ENCODE data around the gene SLC1A4.

SLC1A4 gene

GRCh38 chr2:65037178-65037577, 48.0 kb downstream of the SLC1A4 start:
- no peak overlapping the region for H2BK15ac ChIP-seq (ENCODE audit: low read length)
- no peak overlapping the region for H2BK5ac ChIP-seq (ENCODE audit: low read length)
- H2BK12ac ChIP-seq (ENCODE audit: low read length): no peak overlapping the region
- H2AK5ac ChIP-seq (ENCODE audit: low read depth, low read length): no peak overlapping the region
- no CpG with 5 or more reads among the region's 3 CpGs for WGBS, 2 donors (ENCODE audit: extremely low coverage in 2 of 2, insufficient read length in 2 of 2, insufficient replicate concordance in 1 of 2)
- no peak overlapping the region for H3K4ac ChIP-seq (ENCODE audit: low read length)
- H3K36me3 ChIP-seq (replicated peaks in 1 of 2; ENCODE audit: control insufficient read depth in 2 of 2, insufficient read depth in 2 of 2, low read length in 2 of 2): peaks cover 3 to 5% of the 10 kb centered on the region in 2 donors
- H4K8ac ChIP-seq (ENCODE audit: low read depth, low read length): no peak overlapping the region
- DNase-seq (ENCODE audit: low spot score): no peak
- H3K9ac ChIP-seq (ENCODE audit: low read depth, low read length, poor library complexity): no peak overlapping the region
- no peak overlapping the region for H3K4me2 ChIP-seq (ENCODE audit: insufficient read depth, low read length, poor library complexity, severe bottlenecking)
- no peak overlapping the region for H3K27ac ChIP-seq (replicated peaks; ENCODE audit: low read length)
- H3K27me3 ChIP-seq (ENCODE audit: control insufficient read depth in 3 of 3, insufficient read depth in 3 of 3, low read depth in 1 of 3, low read length in 3 of 3): no peaks in the 10 kb centered on the region
- no peak overlapping the region for H4K91ac ChIP-seq (ENCODE audit: low read depth, low read length, poor library complexity)
- H3K23ac ChIP-seq (ENCODE audit: low read depth, low read length, poor library complexity): no peak overlapping the region
- H3K18ac ChIP-seq (ENCODE audit: low read length): no peak overlapping the region
- no peak overlapping the region for H2AFZ ChIP-seq (ENCODE audit: low read length)
- H3K9me3 ChIP-seq (replicated peaks in 1 of 2; ENCODE audit: control insufficient read depth in 2 of 2, insufficient read depth in 1 of 2, low read depth in 1 of 2, low read length in 2 of 2): no peaks in the 10 kb centered on the region
- H2BK120ac ChIP-seq (ENCODE audit: low read depth, low read length): no peak overlapping the region
- H3K4me3 ChIP-seq (ENCODE audit: low read length in 2 of 2): no peak overlapping the region
- no peak overlapping the region for H3K14ac ChIP-seq (ENCODE audit: low read length)
- no peaks in the 10 kb centered on the region for H3K79me1 ChIP-seq (ENCODE audit: low read depth, low read length)
- H3K4me1 ChIP-seq (ENCODE audit: control insufficient read depth in 2 of 2, insufficient read depth in 1 of 2, low read depth in 1 of 2, low read length in 2 of 2): peaks cover 0 to 4% of the 10 kb centered on the region in 2 donors

DNA sequence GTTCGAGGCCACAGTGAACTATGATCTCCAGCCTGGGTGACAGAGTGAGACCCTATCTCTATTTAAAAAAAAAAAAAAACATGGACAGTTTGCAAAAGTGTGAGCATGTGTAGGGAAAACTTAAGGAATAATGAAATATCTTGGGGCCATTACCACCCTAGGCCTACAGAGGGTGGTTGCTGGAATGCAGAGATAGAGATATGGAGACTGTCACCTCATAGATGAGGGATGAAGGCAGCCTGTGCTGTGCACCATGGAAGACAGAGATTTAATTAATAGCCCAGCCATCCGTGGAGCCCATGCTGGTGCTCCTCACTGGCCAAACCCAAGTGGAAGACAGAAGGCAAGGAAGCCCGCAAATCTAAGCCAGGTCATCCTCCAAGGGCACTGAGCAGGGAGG, 50.4 kb downstream of the SLC1A4 start:
- Histone ChIP-seq H2BK5ac (ENCODE audit: low read length) (no peak overlapping the region), H3K79me1 (ENCODE audit: low read depth, low read length) (no peaks in the 10 kb centered on the region), H2AK5ac (ENCODE audit: low read depth, low read length) (no peak overlapping the region), H3K14ac (ENCODE audit: low read length) (no peak overlapping the region), H3K4me2 (ENCODE audit: insufficient read depth, low read length, poor library complexity, severe bottlenecking) (no peak overlapping the region), H2BK120ac (ENCODE audit: low read depth, low read length) (no peak overlapping the region), H3K9ac (ENCODE audit: low read depth, low read length, poor library complexity) (no peak overlapping the region), H3K23ac (ENCODE audit: low read depth, low read length, poor library complexity) (no peak overlapping the region), H2BK15ac (ENCODE audit: low read length) (no peak overlapping the region), H3K4me3 (ENCODE audit: low read length in 2 of 2) (no peak overlapping the region), H3K4ac (ENCODE audit: low read length) (no peak overlapping the region), H2BK12ac (ENCODE audit: low read length) (no peak overlapping the region), H3K36me3 (replicated peaks in 1 of 2; ENCODE audit: control insufficient read depth in 2 of 2, insufficient read depth in 2 of 2, low read length in 2 of 2) (peaks cover 5 to 6% of the 10 kb centered on the region in 2 donors), H3K18ac (ENCODE audit: low read length) (no peak overlapping the region), H3K9me3 (replicated peaks in 1 of 2; ENCODE audit: control insufficient read depth in 2 of 2, insufficient read depth in 1 of 2, low read depth in 1 of 2, low read length in 2 of 2) (peaks cover 0 to 3% of the 10 kb centered on the region in 2 donors), H3K27me3 (ENCODE audit: control insufficient read depth in 3 of 3, insufficient read depth in 3 of 3, low read depth in 1 of 3, low read length in 3 of 3) (no peaks in the 10 kb centered on the region), H4K91ac (ENCODE audit: low read depth, low read length, poor library complexity) (no peak overlapping the region), H4K8ac (ENCODE audit: low read depth, low read length) (no peak overlapping the region), H2AFZ (ENCODE audit: low read length) (no peak overlapping the region), H3K4me1 (ENCODE audit: control insufficient read depth in 2 of 2, insufficient read depth in 1 of 2, low read depth in 1 of 2, low read length in 2 of 2) (peaks cover 0 to 4% of the 10 kb centered on the region in 2 donors), H3K27ac (replicated peaks; ENCODE audit: low read length) (no peak overlapping the region)
- no CpG with 5 or more reads among the region's 3 CpGs for WGBS, 2 donors (ENCODE audit: extremely low coverage in 2 of 2, insufficient read length in 2 of 2, insufficient replicate concordance in 1 of 2)
- no peak for DNase-seq (ENCODE audit: low spot score)

GRCh38 chr2:65040400-65041261, 51.4 kb downstream of the SLC1A4 start:
- peak overlapping the region; percentile 66 for H2AFZ ChIP-seq (ENCODE audit: low read length)
- no peak overlapping the region for H3K4me3 ChIP-seq (ENCODE audit: low read length in 2 of 2)
- H4K91ac ChIP-seq (ENCODE audit: low read depth, low read length, poor library complexity): no peak overlapping the region
- H2BK5ac ChIP-seq (ENCODE audit: low read length): no peak overlapping the region
- H3K4me2 ChIP-seq (ENCODE audit: insufficient read depth, low read length, poor library complexity, severe bottlenecking): no peak overlapping the region
- H3K9ac ChIP-seq (ENCODE audit: low read depth, low read length, poor library complexity): no peak overlapping the region
- WGBS, 2 donors (ENCODE audit: extremely low coverage in 2 of 2, insufficient read length in 2 of 2, insufficient replicate concordance in 1 of 2): no CpG with 5 or more reads among the region's 13 CpGs
- H2BK120ac ChIP-seq (ENCODE audit: low read depth, low read length): no peak overlapping the region
- no peak overlapping the region for H2BK12ac ChIP-seq (ENCODE audit: low read length)
- DNase-seq (ENCODE audit: low spot score): peak; percentile 65
- peaks cover 0 to 4% of the 10 kb centered on the region in 2 donors for H3K4me1 ChIP-seq (ENCODE audit: control insufficient read depth in 2 of 2, insufficient read depth in 1 of 2, low read depth in 1 of 2, low read length in 2 of 2)
- H3K14ac ChIP-seq (ENCODE audit: low read length): no peak overlapping the region
- H3K18ac ChIP-seq (ENCODE audit: low read length): no peak overlapping the region
- H3K36me3 ChIP-seq (replicated peaks in 1 of 2; ENCODE audit: control insufficient read depth in 2 of 2, insufficient read depth in 2 of 2, low read length in 2 of 2): peaks cover 5 to 6% of the 10 kb centered on the region in 2 donors
- no peak overlapping the region for H2AK5ac ChIP-seq (ENCODE audit: low read depth, low read length)
- H3K9me3 ChIP-seq (replicated peaks in 1 of 2; ENCODE audit: control insufficient read depth in 2 of 2, insufficient read depth in 1 of 2, low read depth in 1 of 2, low read length in 2 of 2): peaks cover 0 to 3% of the 10 kb centered on the region in 2 donors
- H4K8ac ChIP-seq (ENCODE audit: low read depth, low read length): no peak overlapping the region
- H3K27me3 ChIP-seq (ENCODE audit: control insufficient read depth in 3 of 3, insufficient read depth in 3 of 3, low read depth in 1 of 3, low read length in 3 of 3): no peaks in the 10 kb centered on the region
- H3K27ac ChIP-seq (replicated peaks; ENCODE audit: low read length): no peak overlapping the region
- H3K79me1 ChIP-seq (ENCODE audit: low read depth, low read length): no peaks in the 10 kb centered on the region
- no peak overlapping the region for H3K23ac ChIP-seq (ENCODE audit: low read depth, low read length, poor library complexity)
- H2BK15ac ChIP-seq (ENCODE audit: low read length): no peak overlapping the region
- H3K4ac ChIP-seq (ENCODE audit: low read length): no peak overlapping the region

- no peak overlapping the region for H3K14ac ChIP-seq (ENCODE audit: low read length)
- no peak overlapping the region for H2BK120ac ChIP-seq (ENCODE audit: low read depth, low read length)
- H3K9ac ChIP-seq (ENCODE audit: low read depth, low read length, poor library complexity): no peak overlapping the region
- H3K4me1 ChIP-seq (ENCODE audit: control insufficient read depth in 2 of 2, insufficient read depth in 1 of 2, low read depth in 1 of 2, low read length in 2 of 2): peaks cover 0 to 4% of the 10 kb centered on the region in 2 donors
- H4K91ac ChIP-seq (ENCODE audit: low read depth, low read length, poor library complexity): no peak overlapping the region
- H3K79me1 ChIP-seq (ENCODE audit: low read depth, low read length): no peaks in the 10 kb centered on the region
- H3K18ac ChIP-seq (ENCODE audit: low read length): no peak overlapping the region
- H2BK15ac ChIP-seq (ENCODE audit: low read length): no peak overlapping the region
- no peak overlapping the region for H3K23ac ChIP-seq (ENCODE audit: low read depth, low read length, poor library complexity)
- H3K9me3 ChIP-seq (replicated peaks in 1 of 2; ENCODE audit: control insufficient read depth in 2 of 2, insufficient read depth in 1 of 2, low read depth in 1 of 2, low read length in 2 of 2): peaks cover 5 to 6% of the 10 kb centered on the region in 2 donors
- H3K4me3 ChIP-seq (ENCODE audit: low read length in 2 of 2): no peak overlapping the region
- no peak overlapping the region for H2AFZ ChIP-seq (ENCODE audit: low read length)
- H4K8ac ChIP-seq (ENCODE audit: low read depth, low read length): no peak overlapping the region
- H3K4ac ChIP-seq (ENCODE audit: low read length): no peak overlapping the region
- no peaks in the 10 kb centered on the region for H3K27me3 ChIP-seq (ENCODE audit: control insufficient read depth in 3 of 3, insufficient read depth in 3 of 3, low read depth in 1 of 3, low read length in 3 of 3)
- no peak overlapping the region for H3K4me2 ChIP-seq (ENCODE audit: insufficient read depth, low read length, poor library complexity, severe bottlenecking)
- no peak overlapping the region for H3K27ac ChIP-seq (replicated peaks; ENCODE audit: low read length)
- WGBS, 2 donors (ENCODE audit: extremely low coverage in 2 of 2, insufficient read length in 2 of 2, insufficient replicate concordance in 1 of 2): no CpG with 5 or more reads among the region's 2 CpGs
- no peak overlapping the region for H2BK12ac ChIP-seq (ENCODE audit: low read length)
- H2BK5ac ChIP-seq (ENCODE audit: low read length): no peak overlapping the region
- peaks cover 5 to 8% of the 10 kb centered on the region in 2 donors for H3K36me3 ChIP-seq (replicated peaks in 1 of 2; ENCODE audit: control insufficient read depth in 2 of 2, insufficient read depth in 2 of 2, low read length in 2 of 2)
- H2AK5ac ChIP-seq (ENCODE audit: low read depth, low read length): no peak overlapping the region
- no peak for DNase-seq (ENCODE audit: low spot score)
These were observed 53.8 kb downstream of the SLC1A4 start for GRCh38 chr2:65043001-65043400.
